Omental fat pad (tissue), 4 donors: ENCODE data around the gene TRIM66. TPM values are rescaled to one million over a fixed set of nuclear protein-coding genes. Genes with fewer than 3 reads are reported as not detected.

Source experiments
- ATAC-seq: fragments of 150-250 bp; one replicate; pipeline ENCODE4 v1.9.1; 2016; ENCODE audit warnings: mild to moderate bottlenecking, moderate library complexity; ENCODE audit not compliant: low FRiP score
- DNase-seq: peaks from one replicate; pipeline ENCODE4 v3.0.0-alpha.2; 2019; ENCODE audit warnings: low spot score
- total RNA-seq, 4 donors: library from RNA; depleted of rRNA; stranded (reverse); fragments of >200 nt; gene quantifications; one replicate each; pipeline ENCODE4 v1.1.0, GENCODE V29; 2016
- TF ChIP-seq, protein P1 (sequence below), 3 donors: fragments of 450-650 bp; IDR thresholded peaks; one replicate each; pipeline ENCODE4 v1.5.1; 2016 to 2017; ENCODE audit warnings: antibody characterized with exemption in 3 of 3, mild to moderate bottlenecking in 3 of 3, moderate library complexity in 2 of 3

The TRIM66 gene
- total RNA-seq, 4 donors from 2014 or later, result 3.7 to 11.3 (median 5.1) TPM

DNA sequence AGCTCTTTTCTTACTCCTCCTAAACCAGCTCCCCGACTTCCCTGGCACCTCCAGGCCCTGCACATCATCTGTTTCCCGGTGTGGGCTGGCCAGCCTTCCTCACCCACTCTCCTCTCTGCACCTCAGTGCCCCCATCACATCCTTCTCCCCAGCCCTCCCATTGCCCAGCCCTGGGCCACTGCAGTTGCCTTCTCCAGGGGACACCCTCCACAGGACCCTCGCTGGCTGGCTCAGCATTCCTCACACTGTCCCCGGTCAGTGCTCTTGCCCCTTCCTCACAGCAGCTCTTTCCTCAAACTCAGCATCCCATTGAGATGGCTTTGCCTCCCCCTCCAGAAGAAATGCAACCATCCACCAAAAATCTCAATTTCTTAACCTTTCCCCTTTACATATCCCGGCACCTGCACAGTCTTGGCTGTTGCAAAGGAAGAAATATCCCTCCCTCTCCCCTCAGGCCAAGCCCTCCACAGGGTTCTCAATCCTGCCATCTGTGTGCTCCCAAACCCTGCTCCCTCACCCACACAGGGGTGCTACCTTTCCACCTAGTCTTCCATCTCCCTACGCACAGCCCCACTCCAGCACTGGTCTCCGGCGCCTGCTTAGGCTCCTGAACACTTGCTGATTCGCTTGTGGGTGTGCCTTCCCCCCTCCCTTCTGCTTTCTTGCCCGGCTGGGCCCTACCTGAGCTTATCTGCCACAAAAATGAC, 19.6 kb upstream of the TRIM66 start:
- TF ChIP-seq, protein P1, sequence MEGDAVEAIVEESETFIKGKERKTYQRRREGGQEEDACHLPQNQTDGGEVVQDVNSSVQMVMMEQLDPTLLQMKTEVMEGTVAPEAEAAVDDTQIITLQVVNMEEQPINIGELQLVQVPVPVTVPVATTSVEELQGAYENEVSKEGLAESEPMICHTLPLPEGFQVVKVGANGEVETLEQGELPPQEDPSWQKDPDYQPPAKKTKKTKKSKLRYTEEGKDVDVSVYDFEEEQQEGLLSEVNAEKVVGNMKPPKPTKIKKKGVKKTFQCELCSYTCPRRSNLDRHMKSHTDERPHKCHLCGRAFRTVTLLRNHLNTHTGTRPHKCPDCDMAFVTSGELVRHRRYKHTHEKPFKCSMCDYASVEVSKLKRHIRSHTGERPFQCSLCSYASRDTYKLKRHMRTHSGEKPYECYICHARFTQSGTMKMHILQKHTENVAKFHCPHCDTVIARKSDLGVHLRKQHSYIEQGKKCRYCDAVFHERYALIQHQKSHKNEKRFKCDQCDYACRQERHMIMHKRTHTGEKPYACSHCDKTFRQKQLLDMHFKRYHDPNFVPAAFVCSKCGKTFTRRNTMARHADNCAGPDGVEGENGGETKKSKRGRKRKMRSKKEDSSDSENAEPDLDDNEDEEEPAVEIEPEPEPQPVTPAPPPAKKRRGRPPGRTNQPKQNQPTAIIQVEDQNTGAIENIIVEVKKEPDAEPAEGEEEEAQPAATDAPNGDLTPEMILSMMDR (IDR thresholded peaks at IDR 0.05), result no peak
- no peak for ATAC-seq
- no peak for DNase-seq

DNA sequence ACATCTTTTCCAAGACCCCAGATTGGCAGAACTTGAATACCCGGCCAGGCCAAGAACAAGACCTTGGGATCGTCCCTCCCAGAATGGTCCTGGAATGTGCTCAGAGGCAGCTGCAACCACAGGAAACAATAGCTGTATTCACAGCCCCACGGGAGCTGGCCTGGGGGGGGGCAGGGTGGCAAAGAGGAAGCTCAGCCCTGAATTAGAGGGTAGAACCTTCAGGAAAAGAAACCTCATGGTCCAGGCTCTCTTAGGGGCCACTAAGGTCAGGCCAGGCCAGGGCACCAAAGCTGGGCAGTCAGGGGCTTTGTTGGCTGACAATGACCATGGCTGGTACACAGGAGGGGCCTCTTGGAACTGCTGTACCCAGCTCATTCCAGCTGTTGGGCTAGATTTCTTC, 17.4 kb upstream of the TRIM66 start:
- TF ChIP-seq, protein P1 (IDR thresholded peaks at IDR 0.05), result no peak
- DNase-seq, result no peak

DNA sequence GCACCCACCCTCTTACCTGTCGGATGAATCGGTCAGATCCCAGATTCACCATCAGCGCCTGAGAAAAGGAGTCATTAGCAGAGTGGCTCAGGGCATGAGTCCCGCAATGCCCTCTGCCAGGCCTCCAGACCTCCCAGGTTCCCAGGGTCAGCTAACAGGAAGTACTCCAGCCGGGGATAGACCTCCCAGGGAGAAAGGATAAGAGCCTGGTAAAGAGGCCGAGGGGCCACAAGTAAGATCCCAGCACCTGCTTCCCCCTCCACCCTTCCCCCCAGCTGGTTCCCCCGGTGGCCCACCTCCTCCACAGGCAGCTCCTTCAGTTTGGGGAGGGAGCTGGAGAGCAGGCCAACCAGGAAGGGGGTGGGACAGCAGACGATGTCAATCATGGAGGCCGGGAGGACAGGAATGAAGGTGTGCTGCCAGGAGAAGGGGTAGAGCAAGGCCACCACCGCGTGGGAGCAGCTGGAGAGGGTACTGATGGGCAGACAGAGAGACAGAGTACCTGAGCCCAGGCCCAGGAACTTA, 16.5 kb upstream of the TRIM66 start:
- TF ChIP-seq, protein P1 (IDR thresholded peaks at IDR 0.05), result no peak
- ATAC-seq (no peak), DNase-seq (no peak)

More for the DNA sequence above, 17.4 kb upstream of the TRIM66 start:
- ATAC-seq, result no peak

DNA sequence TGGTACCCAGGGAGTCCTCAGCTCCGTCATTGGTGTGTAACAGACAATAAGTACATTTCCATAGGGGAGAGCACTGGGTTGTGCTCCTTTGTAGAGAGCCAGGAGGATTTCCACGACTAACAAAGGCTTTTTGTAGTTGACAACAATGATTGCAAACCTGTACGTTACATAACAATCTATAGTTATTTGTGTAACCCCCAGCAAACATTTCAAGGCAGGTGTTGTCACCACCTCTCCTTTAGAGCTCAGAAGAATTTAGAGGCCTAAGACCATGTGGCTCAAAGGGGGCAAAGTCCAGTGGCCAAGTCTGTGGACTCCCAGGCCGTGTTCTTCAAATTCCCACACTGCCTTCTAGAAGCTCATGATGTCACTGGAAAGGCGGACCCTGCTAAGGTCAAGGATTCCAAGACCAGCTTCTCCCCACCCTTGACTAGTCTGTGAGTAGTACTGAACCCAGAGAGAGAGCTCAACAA, 15.9 kb upstream of the TRIM66 start:
- ATAC-seq (no peak), DNase-seq (no peak)
- TF ChIP-seq, protein P1 (IDR thresholded peaks at IDR 0.05), result no peak

DNA sequence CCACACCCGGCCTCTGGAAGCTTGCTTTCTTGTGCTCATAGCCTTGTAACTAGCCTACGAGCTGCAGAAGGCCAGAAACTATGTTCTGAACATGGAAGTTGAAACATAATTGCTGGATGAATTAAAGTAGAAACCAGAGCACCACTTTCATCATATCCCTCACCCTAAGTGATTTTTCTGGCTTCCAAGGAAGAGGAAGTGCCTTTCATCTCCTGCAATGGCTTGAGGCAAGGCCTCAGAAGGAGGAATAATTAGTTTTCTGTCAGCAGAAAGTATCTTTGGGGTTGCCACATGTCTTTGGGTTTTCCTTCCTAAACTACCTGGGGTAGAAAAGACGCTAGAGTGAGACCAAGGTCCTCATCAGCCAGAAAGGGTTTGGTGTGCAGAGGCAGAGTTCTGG, 14.6 kb upstream of the TRIM66 start:
- DNase-seq, result no peak
- no peak for ATAC-seq
- TF ChIP-seq, protein P1 (IDR thresholded peaks at IDR 0.05), result no peak

DNA sequence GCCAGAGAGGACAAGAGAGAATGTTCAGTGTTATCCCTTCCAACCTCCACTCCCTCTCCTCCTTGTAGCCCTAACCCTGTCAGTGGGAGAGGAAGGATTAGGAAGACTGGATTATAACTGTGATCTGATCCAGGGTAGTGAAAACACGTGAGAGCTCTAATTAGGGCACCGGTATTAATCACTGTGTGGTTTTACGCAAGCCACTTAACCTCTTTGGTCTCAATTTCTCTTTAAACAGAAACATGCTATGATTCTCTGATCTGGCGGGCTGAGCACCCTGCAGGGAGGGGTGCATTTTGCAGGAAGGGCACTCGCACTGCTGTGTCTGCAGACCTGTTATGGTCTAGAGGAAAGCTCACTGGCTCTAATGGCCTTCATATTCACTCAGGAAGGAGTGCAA, 11.7 kb upstream of the TRIM66 start:
- TF ChIP-seq, protein P1 (IDR thresholded peaks at IDR 0.05), result no peak
- DNase-seq, result no peak
- no peak for ATAC-seq

DNA sequence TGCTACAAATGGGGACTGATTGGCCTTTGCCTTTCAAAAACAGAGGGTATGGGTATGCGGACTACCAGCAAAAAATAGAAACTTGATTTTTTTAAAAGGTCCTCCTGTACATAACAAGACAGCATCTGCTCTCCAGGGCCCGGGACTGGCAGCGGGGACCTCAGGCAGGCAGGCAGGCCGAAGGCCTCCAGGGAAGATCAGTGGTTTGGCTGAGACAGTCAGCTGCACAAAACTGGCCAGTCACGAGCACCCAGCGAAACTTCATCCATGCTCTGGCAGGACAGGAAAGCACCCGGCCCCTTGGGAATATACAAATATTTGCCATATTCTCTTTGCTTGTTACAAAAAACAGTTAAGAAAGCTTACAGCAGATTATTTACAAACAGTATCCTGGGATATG, 11.1 kb upstream of the TRIM66 start:
- DNase-seq, result no peak
- TF ChIP-seq, protein P1 (IDR thresholded peaks at IDR 0.05), result no peak
- no peak for ATAC-seq
